Gastroesophageal sphincter (tissue), 3 donors: Measurements from ENCODE around the gene MACROD2.

Experiments used
- CTCF ChIP-seq, 4 experiments: fragments of 200-600 bp in 2 of 4; fragments of 450-650 bp in 2 of 4; sonication (generic) in 1 of 4; IDR thresholded peaks; one replicate each; pipeline ENCODE4 v1.5.1; 2017 to 2019; ENCODE audit warnings: antibody characterized with exemption in 4 of 4, mild to moderate bottlenecking in 2 of 4, moderate library complexity in 2 of 4
- EP300 ChIP-seq: sonication (generic); formaldehyde crosslinking; IDR thresholded peaks from one replicate; pipeline ENCODE4 v1.6.1; 2017; ENCODE audit warnings: antibody characterized with exemption, mild to moderate bottlenecking
- POLR2A ChIP-seq, 2 donors: fragments of 450-650 bp; IDR thresholded peaks; one replicate each; pipeline ENCODE4 v1.6.1; 2017; ENCODE audit warnings: antibody characterized with exemption in 2 of 2, mild to moderate bottlenecking in 2 of 2, moderate library complexity in 1 of 2

GRCh38 chr20:16100111-16100510 lies 2104.8 kb downstream of the MACROD2 start:
- TF ChIP-seq CTCF (IDR thresholded peaks at IDR 0.05), result no peak
- TF ChIP-seq POLR2A (IDR thresholded peaks at IDR 0.05), result no peak
- no peak for TF ChIP-seq EP300
